ENCODE measurements around the gene CYS1. TPM values are rescaled to one million over a fixed set of nuclear protein-coding genes. Genes with fewer than 3 reads are reported as not detected.

The CYS1 gene
- total RNA-seq, 3 donors from 2014 or later = 1.3 to 2.4 (median 1.6) TPM

DNA sequence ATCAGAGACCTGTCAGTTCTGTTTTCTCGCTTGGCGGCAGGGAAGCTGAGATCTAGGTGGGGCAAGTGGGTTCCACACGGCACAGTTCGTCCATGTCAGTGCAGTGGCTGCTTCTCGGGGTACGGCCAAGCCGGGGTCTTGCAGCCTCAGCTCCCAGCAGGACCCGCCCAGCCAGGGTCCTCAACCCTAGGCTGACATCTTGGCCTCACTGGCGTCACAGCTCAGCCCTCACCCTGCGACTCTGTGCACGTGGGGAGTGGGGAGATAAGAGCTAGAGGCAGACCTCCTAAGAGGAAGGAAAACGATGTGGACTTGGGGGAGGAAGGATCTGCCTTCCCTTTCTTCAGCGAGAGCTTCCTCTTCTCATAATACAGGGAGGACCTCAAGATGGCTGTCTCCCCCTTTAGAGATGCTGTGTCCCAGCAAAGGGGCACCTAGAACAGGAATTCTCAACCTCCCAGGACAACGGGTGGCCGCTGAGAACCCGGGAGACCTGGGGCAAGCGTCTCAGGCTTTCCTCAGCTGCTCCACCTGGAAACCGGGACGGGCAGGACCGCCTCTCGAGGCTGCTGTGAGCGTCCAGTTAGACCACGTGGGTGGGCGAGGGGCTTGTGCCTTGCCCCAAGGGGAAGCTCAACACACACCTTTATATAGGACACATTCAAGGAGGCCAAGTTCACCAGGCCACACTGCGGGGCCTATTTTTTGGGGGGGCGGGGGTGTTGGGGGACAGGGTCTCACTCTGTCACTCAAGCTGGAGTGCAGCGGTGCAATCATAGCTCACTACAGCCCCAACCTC, 60.4 kb downstream of the CYS1 start:
- H3K4me1 ChIP-seq = no peaks in the 10 kb centered on the region
- H3K36me3 ChIP-seq = no peaks in the 10 kb centered on the region
- H3K9me3 ChIP-seq = peaks cover 4 to 5% of the 10 kb centered on the region in 2 donors
- H3K27me3 ChIP-seq = no peaks in the 10 kb centered on the region
- DNase-seq (ENCODE audit: low spot score in 2 of 2) = no peak
- H3K27ac ChIP-seq = peak overlapping the region in 1 of 2 donors; percentile 58
- TF ChIP-seq CTCF (IDR thresholded peaks at IDR 0.05) (no peak), POLR2A (IDR thresholded peaks at IDR 0.05) (no peak), POLR2AphosphoS5 (IDR thresholded peaks at IDR 0.05) (no peak)
- no peak overlapping the region for H3K4me3 ChIP-seq
- intact Hi-C loops (cut with DNase I; ENCODE audit: low total_unique reads) = loop anchor here (1.0 kb wide), 1 partner anchor 38 kb away; no protein-coding TSS in a partner anchor

- Histone ChIP-seq H3K27me3 (no peaks in the 10 kb centered on the region), H3K9me3 (peaks cover 4 to 5% of the 10 kb centered on the region in 2 donors), H3K4me3 (no peak overlapping the region), H3K27ac (peak overlapping the region in 1 of 2 donors; percentile 58), H3K36me3 (no peaks in the 10 kb centered on the region), H3K4me1 (no peaks in the 10 kb centered on the region)
- intact Hi-C loops (cut with DNase I; ENCODE audit: low total_unique reads) = loop anchor here (1.0 kb wide), 1 partner anchor 37 kb away; no protein-coding TSS in a partner anchor
- peak in 1 of 3 donors; percentile 72 for TF ChIP-seq POLR2AphosphoS5 (IDR thresholded peaks at IDR 0.05)
- no peak for TF ChIP-seq POLR2A (IDR thresholded peaks at IDR 0.05)
- DNase-seq (ENCODE audit: low spot score in 2 of 2) = no peak
Observed at GRCh38 chr2:10019174-10019573, 61.0 kb downstream of the CYS1 start.

DNA sequence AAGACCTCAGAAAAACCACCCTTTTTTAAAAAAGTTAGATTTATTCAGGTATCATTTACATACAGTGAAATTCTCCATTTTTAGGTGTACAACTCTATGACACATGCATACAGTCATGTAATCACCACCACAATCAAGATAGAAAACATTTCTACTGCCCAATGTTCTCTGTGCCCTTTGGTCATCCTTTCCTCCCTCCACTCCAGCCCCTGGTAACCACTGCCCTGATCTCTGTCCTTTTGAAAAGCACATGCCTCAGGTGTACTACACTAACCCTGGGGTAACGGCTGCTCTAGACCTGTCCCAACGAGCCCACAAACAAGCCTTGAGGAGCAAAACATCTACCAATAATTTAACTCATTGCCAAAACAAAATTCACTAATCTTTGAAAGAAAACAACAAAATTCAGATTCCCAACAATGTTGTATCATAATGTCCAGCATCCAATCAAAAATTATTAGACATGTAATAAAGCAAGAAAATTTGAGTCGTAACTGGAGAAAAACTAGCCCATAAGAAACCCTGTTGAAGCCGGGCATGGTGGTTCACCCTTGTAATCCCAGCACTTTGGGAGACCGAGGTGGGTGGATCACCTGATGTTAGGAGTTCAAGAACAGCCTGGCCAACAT, 62.8 kb downstream of the CYS1 start:
- Histone ChIP-seq H3K9me3 (peaks cover 4 to 5% of the 10 kb centered on the region in 2 donors), H3K27me3 (no peaks in the 10 kb centered on the region), H3K36me3 (no peaks in the 10 kb centered on the region), H3K27ac (no peak overlapping the region), H3K4me3 (no peak overlapping the region), H3K4me1 (no peaks in the 10 kb centered on the region)
- TF ChIP-seq CTCF (IDR thresholded peaks at IDR 0.05) (no peak), POLR2AphosphoS5 (IDR thresholded peaks at IDR 0.05) (no peak), POLR2A (IDR thresholded peaks at IDR 0.05) (no peak)
- no peak for DNase-seq (ENCODE audit: low spot score in 2 of 2)
- intact Hi-C loops (cut with DNase I; ENCODE audit: low total_unique reads) = no loop called here

- intact Hi-C loops (cut with DNase I; ENCODE audit: low total_unique reads) = no loop called here
- no peak for DNase-seq (ENCODE audit: low spot score in 2 of 2)
Observed at GRCh38 chr2:10016802-10017258, 63.4 kb downstream of the CYS1 start.

More at GRCh38 chr2:10016802-10017258, 63.4 kb downstream of the CYS1 start:
- no peak overlapping the region for H3K4me3 ChIP-seq
- no peak for TF ChIP-seq POLR2AphosphoS5 (IDR thresholded peaks at IDR 0.05)
- no peak for TF ChIP-seq POLR2A (IDR thresholded peaks at IDR 0.05)
- no peak for TF ChIP-seq CTCF (IDR thresholded peaks at IDR 0.05)
- no peaks in the 10 kb centered on the region for H3K27me3 ChIP-seq
- no peak overlapping the region for H3K27ac ChIP-seq
- peaks cover 4 to 5% of the 10 kb centered on the region in 2 donors for H3K9me3 ChIP-seq
- no peaks in the 10 kb centered on the region for H3K4me1 ChIP-seq
- no peaks in the 10 kb centered on the region for H3K36me3 ChIP-seq

Data from breast epithelium (tissue), 4 donors.